Kidney (tissue), 14 donors: Measurements from ENCODE around the gene DCHS2. TPM values are rescaled to one million over a fixed set of nuclear protein-coding genes. Genes with fewer than 3 reads are reported as not detected.
"Not testable (repeated sequence)": the region's sequence is repeated elsewhere in the genome, so short reads cannot be mapped to it uniquely, and the experiment has no call there.

Source experiments
- DNase-seq, 5 donors: peaks; one replicate each; pipeline ENCODE4 v3.0.0-alpha.2; 2013 to 2020
- FAIRE-seq: peaks from 2 replicates; lab custom pipeline; 2012; peaks lifted over from hg19 to GRCh38; lab: Jason Lieb, UNC
- H3K27ac ChIP-seq, 2 donors: one replicate each; pipeline ENCODE4 v1.7.0; 2013; ENCODE audit warnings: low read depth in 2 of 2, low read length in 2 of 2, inconsistent platforms in 1 of 2
- H3K27me3 ChIP-seq: one replicate; pipeline ENCODE4 v1.7.1; 2013; ENCODE audit warnings: low read length, inconsistent platforms; ENCODE audit not compliant: control insufficient read depth, insufficient read depth
- H3K36me3 ChIP-seq, 3 donors: one replicate each; pipeline versions ENCODE4 v1.7.0 to v1.7.1; 2013; ENCODE audit warnings: low read length in 3 of 3, control low read depth in 1 of 3, inconsistent platforms in 1 of 3; ENCODE audit not compliant: insufficient read depth in 3 of 3, control insufficient read depth in 2 of 3
- H3K4me1 ChIP-seq, 3 donors: one replicate each; pipeline versions ENCODE4 v1.7.0 to v1.7.1; 2013; ENCODE audit warnings: low read length in 3 of 3, inconsistent platforms in 1 of 3, low read depth in 1 of 3; ENCODE audit not compliant: control insufficient read depth in 2 of 3, insufficient read depth in 2 of 3
- H3K4me3 ChIP-seq, 3 donors: one replicate each; pipeline versions ENCODE4 v1.7.0 to v1.8.1; 2013; ENCODE audit warnings: low read length in 3 of 3, control low read depth in 1 of 3, inconsistent platforms in 1 of 3
- H3K9ac ChIP-seq, 3 donors: one replicate each; pipeline versions ENCODE4 v1.7.0 to v1.7.1; 2013; ENCODE audit warnings: low read length in 3 of 3, control low read depth in 1 of 3, inconsistent platforms in 1 of 3
- H3K9me3 ChIP-seq, 3 donors: one replicate each; pipeline versions ENCODE4 v1.7.0 to v1.7.1; 2013; ENCODE audit warnings: low read length in 3 of 3, control low read depth in 1 of 3, inconsistent platforms in 1 of 3; ENCODE audit not compliant: control insufficient read depth in 2 of 3, insufficient read depth in 1 of 3
- CTCF ChIP-seq: IDR thresholded peaks from 3 replicates; pipeline ENCODE4 v1.5.1; 2012; ENCODE audit warnings: mild to moderate bottlenecking, moderate library complexity, borderline replicate concordance; ENCODE audit not compliant: insufficient read depth; ENCODE audit errors: extremely low read depth
- intact Hi-C: fragments of 100-400 bp; cut with DNase I; formaldehyde crosslinking; loops from one replicate; pipeline ENCODE4 v1.11.1; 2022
- polyA plus RNA-seq: library from polyadenylated mRNA; stranded (reverse); fragments of 350-450 nt; fragmentation: Illumina TruSeq; extraction: RNeasy Lipid Tissue Mini Kit (QIAGEN cat#74804); gene quantifications from one replicate; pipeline ENCODE4 v1.2.3, GENCODE V29; 2014; ENCODE audit warnings: low read depth, low replicate concordance; ENCODE audit not compliant: insufficient read depth
- total RNA-seq: library from RNA; stranded (reverse); fragmentation: NEBNext Ultra II Directional; extraction: Animal tissue kit (Norgen Biotek cat#: 25700); gene quantifications from one replicate; pipeline ENCODE4 v1.2.1, GENCODE V29; 2021
- donor health status: control.
- donor health status: control.
- donor health status: control.
- donor health status: control.
- donor health status: control.
- donor health status: DM: yes; HTN: yes; CAD: no.
- donor health status: Normal renal cell carcinoma (clear cell type).

Gene DCHS2
- total and polyA plus RNA-seq, 2 donors from 2014 or later: 0.47 TPM; not detected in 1

GRCh38 chr4:154222875-154223274 lies 268.7 kb downstream of the DCHS2 start:
- peaks cover 0 to 12% (median 2%) of the 10 kb centered on the region in 3 donors for H3K9me3 ChIP-seq
- FAIRE-seq (no peak), DNase-seq (no peak)
- no peak overlapping the region for H3K4me3 ChIP-seq
- no peak for TF ChIP-seq CTCF
- no peak overlapping the region for H3K27ac ChIP-seq
- intact Hi-C loops: no loop called here
- H3K36me3 ChIP-seq: no peaks in the 10 kb centered on the region
- H3K27me3 ChIP-seq: no peaks in the 10 kb centered on the region
- H3K4me1 ChIP-seq: no peaks in the 10 kb centered on the region
- H3K9ac ChIP-seq: no peak overlapping the region

DNA sequence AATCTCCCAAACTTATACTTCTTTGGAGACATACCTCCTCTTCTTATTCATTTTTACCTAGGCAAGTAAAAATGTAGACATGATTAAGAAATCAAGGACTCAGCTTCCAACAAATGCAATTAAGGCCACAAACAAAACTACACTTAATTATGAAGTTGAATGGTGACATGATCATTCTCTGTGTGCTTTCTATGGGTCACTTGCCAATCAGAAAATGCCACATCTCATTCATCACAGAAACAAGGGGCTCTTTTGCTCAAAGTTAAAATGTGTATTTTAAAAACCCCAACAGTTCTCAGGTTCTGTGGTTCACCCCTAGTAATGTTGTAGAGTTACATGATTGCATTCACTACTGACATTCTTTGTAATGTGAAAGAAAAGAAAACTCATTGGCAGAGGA lies 273.5 kb downstream of the DCHS2 start:
- H3K27ac ChIP-seq: no peak overlapping the region
- intact Hi-C loops: no loop called here
- no peak for TF ChIP-seq CTCF
- FAIRE-seq (no peak), DNase-seq (no peak)
- H3K4me1 ChIP-seq: no peaks in the 10 kb centered on the region
- H3K4me3 ChIP-seq: no peak overlapping the region
- H3K27me3 ChIP-seq: no peaks in the 10 kb centered on the region
- H3K9ac ChIP-seq: no peak overlapping the region
- peaks cover 0 to 8% (median 2%) of the 10 kb centered on the region in 3 donors for H3K9me3 ChIP-seq
- no peaks in the 10 kb centered on the region for H3K36me3 ChIP-seq

GRCh38 chr4:154217384-154217783 lies 274.2 kb downstream of the DCHS2 start:
- H3K27ac ChIP-seq, H3K4me1 ChIP-seq, DNase-seq, intact Hi-C loops, H3K36me3 ChIP-seq, FAIRE-seq, H3K4me3 ChIP-seq, H3K9ac ChIP-seq, H3K27me3 ChIP-seq, H3K9me3 ChIP-seq: not testable (repeated sequence)

DNA sequence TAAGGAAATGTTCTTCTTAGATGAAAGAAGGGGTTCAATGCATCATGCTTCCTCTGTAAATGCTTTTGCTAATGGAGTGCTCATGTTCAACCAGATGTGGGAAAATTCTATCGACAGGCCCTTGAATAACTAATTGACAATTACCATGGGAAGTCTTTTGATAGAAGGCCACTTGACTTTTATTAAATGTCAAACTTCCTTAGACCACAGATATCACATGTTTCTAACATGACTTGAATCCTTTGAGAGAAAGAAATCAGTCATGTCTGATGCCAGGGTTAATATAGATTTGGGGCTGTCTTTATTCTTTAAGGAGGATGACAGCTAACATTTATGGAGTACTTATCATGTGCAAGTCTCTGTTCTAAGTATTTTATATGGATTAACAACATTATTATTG lies 280.1 kb downstream of the DCHS2 start:
- DNase-seq: no peak
- intact Hi-C loops: no loop called here
- Histone ChIP-seq H3K4me1 (no peaks in the 10 kb centered on the region), H3K4me3 (no peak overlapping the region), H3K9ac (no peak overlapping the region), H3K9me3 (no peaks in the 10 kb centered on the region), H3K27me3 (no peaks in the 10 kb centered on the region), H3K36me3 (no peaks in the 10 kb centered on the region), H3K27ac (no peak overlapping the region)
- TF ChIP-seq CTCF: no peak
- FAIRE-seq: no peak
